Activated CD8-positive, alpha-beta T cell treated with anti-CD3 and anti-CD28 coated beads, Interleukin-2, amount 10 ng/mL, durations not matched to agents 7 days and 5 days (primary cell): Measurements from ENCODE around the gene DPH7. TPM values are rescaled to one million over a fixed set of nuclear protein-coding genes. Genes with fewer than 3 reads are reported as not detected.
"Not testable (repeated sequence)": the region's sequence is repeated elsewhere in the genome, so short reads cannot be mapped to it uniquely, and the experiment has no call there.

Source experiments
- ATAC-seq: fragments of 150-1000 bp; cut with Tn5 transposase; one replicate; pipeline ENCODE4 v1.10.0; 2021; ENCODE audit warnings: moderate library complexity
- CTCF ChIA-PET: fragments of 350-600 bp; sonication (Branson Sonifier 250); formaldehyde crosslinking; loops from one replicate; lab custom pipeline; 2021; ENCODE audit warnings: antibody characterized with exemption; lab: Charles Lee
- POLR2A ChIA-PET: fragments of 350-600 bp; sonication (Branson Sonifier 250); formaldehyde crosslinking; loops from one replicate; lab custom pipeline; 2021; ENCODE audit warnings: antibody characterized with exemption; lab: Charles Lee
- DNase-seq: peaks from one replicate; pipeline ENCODE4 v3.0.0-alpha.2; 2020
- H3K27ac Mint-ChIP-seq: one replicate; pipeline ENCODE4 v1.8.0; 2021; ENCODE audit warnings: mild to moderate bottlenecking, mixed read lengths
- H3K27me3 Mint-ChIP-seq: one replicate; pipeline ENCODE4 v1.8.0; 2021; ENCODE audit warnings: low read depth, mixed read lengths
- H3K36me3 Mint-ChIP-seq: one replicate; pipeline ENCODE4 v1.8.0; 2021; ENCODE audit warnings: low read depth, mixed read lengths
- H3K4me1 Mint-ChIP-seq: one replicate; pipeline ENCODE4 v1.8.0; 2021; ENCODE audit warnings: low read depth, mixed read lengths
- H3K4me3 Mint-ChIP-seq: one replicate; pipeline ENCODE4 v1.8.0; 2021; ENCODE audit warnings: mild to moderate bottlenecking, mixed read lengths
- H3K9me3 Mint-ChIP-seq: one replicate; pipeline ENCODE4 v1.8.0; 2022; ENCODE audit warnings: mixed read lengths; ENCODE audit not compliant: insufficient read depth
- total RNA-seq, 2 experiments: library from RNA; stranded (reverse); gene quantifications; one replicate each; pipeline ENCODE4 v1.2.3, GENCODE V29; 2021

The DPH7 gene
- total RNA-seq, 2 experiments from 2014 or later = 36.8 to 37.1 TPM

DNA sequence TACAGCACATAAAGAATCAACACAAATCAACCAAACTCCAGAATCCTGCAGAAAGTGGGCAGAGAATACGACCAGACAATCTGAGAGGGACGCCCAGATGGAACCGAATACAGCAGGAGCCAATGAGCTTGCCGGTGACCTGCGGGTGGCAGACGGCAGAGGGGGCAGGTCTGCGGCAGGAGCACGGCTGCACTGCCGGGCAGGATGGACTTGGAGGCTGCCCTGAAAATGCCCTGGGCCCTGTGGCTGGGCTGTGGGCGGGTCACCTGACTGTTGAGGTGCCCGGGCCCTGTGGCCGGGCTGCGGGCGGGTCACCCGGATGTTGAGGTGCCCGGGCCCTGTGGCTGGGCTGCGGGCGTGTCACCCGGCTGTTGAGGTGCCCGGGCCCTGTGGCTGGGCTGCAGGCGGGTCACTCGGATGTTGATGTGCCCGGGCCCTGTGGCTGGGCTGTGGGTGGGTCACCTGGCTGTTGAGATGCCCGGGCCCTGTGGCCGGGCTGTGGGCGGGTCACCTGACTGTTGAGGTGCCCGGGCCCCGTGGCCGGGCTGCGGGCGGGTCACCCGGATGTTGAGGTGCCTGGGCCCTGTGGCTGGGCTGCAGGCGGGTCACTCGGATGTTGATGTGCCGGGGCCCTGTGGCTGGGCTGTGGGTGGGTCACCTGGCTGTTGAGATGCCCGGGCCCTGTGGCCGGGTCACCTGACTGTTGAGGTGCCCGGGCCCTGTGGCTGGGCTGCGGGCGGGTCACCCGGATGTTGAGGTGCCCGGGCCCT, 64.7 kb downstream of the DPH7 start:
- CTCF ChIA-PET, H3K4me1 Mint-ChIP-seq, POLR2A ChIA-PET, DNase-seq, H3K36me3 Mint-ChIP-seq, H3K9me3 Mint-ChIP-seq, H3K4me3 Mint-ChIP-seq, H3K27me3 Mint-ChIP-seq, ATAC-seq, H3K27ac Mint-ChIP-seq: not testable (repeated sequence)

DNA sequence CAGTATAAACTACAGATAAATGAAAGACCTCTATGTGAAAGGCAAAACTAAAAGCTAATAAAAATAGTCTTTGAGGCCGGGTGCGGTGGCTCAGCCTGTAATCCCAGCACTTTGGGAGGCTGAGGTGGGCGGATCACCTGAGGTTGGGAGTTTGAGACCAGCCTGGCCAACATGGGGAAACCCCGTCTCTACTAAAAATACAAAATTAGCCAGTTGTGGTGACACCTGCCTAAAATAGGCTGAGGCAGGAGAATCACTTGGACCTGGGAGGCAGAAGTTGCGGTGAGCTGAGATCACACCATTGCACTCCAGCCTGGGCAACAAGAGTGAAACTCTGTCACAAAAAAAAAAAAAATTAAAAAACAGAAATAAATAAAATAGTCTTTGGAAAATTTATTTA, 65.6 kb downstream of the DPH7 start:
- ATAC-seq, H3K4me3 Mint-ChIP-seq, DNase-seq, H3K9me3 Mint-ChIP-seq, H3K27ac Mint-ChIP-seq, H3K36me3 Mint-ChIP-seq, H3K4me1 Mint-ChIP-seq, H3K27me3 Mint-ChIP-seq, CTCF ChIA-PET, POLR2A ChIA-PET: not testable (repeated sequence)

DNA sequence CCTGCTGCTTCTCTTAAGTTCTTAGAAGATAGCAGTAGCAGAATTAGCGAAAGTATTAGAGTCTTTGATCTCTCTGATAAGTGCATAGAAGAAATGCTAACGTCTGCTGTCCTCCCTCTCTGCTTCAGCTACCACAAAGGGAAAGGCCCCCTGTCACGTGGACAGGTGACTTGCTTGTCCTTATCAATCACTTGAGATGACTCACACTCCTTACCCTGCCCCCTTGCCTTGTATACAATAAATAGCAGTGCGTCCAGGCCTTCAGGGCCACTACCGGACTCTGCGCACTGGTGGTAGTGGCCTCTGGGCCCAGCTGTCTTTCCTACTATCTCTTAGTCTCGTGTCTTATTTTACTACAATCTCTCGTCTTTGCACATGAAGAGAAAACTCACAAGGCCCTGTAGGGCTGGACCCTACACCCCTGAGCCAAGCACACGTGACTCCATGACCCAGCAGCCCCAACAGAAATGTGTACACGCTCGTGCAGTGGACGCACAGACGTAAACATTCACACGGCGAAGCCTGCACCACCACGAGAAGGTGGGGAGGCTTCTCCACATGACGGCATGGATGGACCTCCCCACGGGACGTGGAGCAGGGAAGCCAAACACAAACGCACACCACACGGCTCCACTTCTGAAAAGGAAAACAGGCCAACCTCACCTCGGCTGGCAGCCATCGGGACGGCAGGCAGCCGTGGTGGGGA, 66.8 kb downstream of the DPH7 start:
- ATAC-seq (no peak), DNase-seq (no peak)
- H3K9me3 Mint-ChIP-seq = no peaks in the 10 kb centered on the region
- POLR2A ChIA-PET = no interaction called here
- peaks cover 4% of the 10 kb centered on the region for H3K4me1 Mint-ChIP-seq
- no peak overlapping the region for H3K4me3 Mint-ChIP-seq
- H3K27ac Mint-ChIP-seq = no peak overlapping the region
- CTCF ChIA-PET = no interaction called here
- no peaks in the 10 kb centered on the region for H3K36me3 Mint-ChIP-seq
- H3K27me3 Mint-ChIP-seq = no peaks in the 10 kb centered on the region

DNA sequence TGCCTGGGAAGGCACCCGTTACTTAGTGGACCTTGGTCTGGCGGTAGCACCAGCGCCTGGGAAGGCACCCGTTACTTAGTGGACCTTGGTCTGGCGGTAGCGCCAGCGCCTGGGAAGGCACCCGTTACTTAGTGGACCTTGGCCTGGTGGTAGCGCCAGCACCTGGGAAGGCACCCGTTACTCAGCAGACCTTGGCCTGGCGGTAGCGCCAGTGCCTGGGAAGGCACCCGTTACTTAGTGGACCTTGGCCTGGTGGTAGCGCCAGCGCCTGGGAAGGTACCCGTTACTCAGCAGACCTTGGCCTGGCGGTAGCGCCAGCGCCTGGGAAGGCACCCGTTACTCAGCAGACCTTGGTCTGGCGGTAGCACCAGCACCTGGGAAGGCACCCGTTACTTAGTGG, 67.6 kb downstream of the DPH7 start:
- H3K27ac Mint-ChIP-seq, ATAC-seq, POLR2A ChIA-PET, H3K4me1 Mint-ChIP-seq, DNase-seq, H3K36me3 Mint-ChIP-seq, CTCF ChIA-PET, H3K9me3 Mint-ChIP-seq, H3K27me3 Mint-ChIP-seq, H3K4me3 Mint-ChIP-seq: not testable (repeated sequence)

DNA sequence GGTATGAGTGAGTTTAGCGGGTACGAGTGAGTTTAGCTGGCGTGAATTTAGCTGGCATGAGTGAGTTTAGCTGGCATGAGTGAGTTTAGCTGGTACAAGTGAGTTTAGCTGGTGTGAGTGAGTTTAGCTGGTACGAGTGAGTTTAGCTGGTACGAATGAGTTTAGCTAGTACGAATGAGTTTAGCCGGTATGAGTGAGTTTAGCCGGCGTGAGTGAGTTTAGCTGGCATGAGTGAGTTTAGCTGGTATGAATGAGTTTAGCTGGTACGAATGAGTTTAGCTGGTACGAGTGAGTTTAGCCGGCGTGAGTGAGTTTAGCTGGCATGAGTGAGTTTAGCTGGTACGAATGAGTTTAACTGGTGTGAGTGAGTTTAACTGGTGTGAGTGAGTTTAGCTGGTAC, 69.5 kb downstream of the DPH7 start:
- no peaks in the 10 kb centered on the region for H3K9me3 Mint-ChIP-seq
- CTCF ChIA-PET = interaction anchor here (0.9 to 1.0 kb wide), 3 partner anchors 14 to 32 kb away, joined by 3 read pairs; no protein-coding TSS in a partner anchor
- no peak for ATAC-seq
- H3K27me3 Mint-ChIP-seq = no peaks in the 10 kb centered on the region
- H3K27ac Mint-ChIP-seq = no peak overlapping the region
- DNase-seq = no peak
- H3K36me3 Mint-ChIP-seq = no peaks in the 10 kb centered on the region
- H3K4me1 Mint-ChIP-seq = peaks cover 4% of the 10 kb centered on the region
- POLR2A ChIA-PET = no interaction called here
- no peak overlapping the region for H3K4me3 Mint-ChIP-seq

DNA sequence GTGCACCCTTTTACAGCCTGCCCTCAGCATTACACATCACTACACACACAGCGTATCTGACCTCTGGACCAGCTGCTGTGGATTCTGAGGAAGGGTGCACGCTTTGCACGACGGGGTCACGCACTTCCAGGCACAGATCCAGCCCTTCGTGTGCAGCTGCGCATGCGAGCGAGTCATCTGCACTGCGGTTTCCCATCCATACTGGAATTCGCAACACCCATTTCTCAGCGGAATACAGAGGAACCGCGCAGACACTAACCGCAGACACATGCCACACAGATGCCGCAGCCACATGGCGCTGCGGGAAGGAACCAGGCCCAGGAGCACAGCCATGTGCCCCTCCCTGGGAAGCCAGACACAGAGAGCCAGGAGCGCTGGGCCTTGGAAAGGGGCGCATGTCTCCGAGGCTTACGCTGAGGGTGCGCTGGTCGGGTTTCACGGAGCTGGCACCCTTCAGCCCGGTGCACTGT, 72.0 kb downstream of the DPH7 start:
- DNase-seq (no peak), ATAC-seq (no peak)
- Mint-ChIP-seq H3K4me3 (no peak overlapping the region), H3K9me3 (peaks cover 5% of the 10 kb centered on the region), H3K4me1 (peaks cover 4% of the 10 kb centered on the region), H3K27ac (no peak overlapping the region), H3K36me3 (peaks cover 5% of the 10 kb centered on the region), H3K27me3 (no peaks in the 10 kb centered on the region)
- ChIA-PET CTCF (no interaction called here), POLR2A (no interaction called here)

DNA sequence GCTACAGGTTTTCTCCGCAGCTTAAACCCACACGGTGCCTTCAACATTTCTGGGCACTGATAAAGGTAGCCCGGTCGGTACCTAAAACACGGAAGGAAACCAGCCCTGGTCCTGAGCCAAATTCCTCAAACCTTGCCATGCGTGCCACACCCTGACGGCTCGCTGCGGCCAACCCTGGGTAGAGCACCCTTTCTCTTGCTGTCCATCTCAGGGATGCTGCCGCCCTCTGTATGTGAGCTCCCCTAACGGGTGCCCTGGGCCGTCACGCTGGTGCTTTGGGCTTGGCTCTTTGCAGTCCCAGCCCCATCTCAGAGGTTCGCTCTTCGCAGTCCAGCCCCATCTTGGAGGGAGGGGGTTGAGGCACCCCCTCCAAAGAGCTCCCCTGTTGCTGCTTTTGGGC, 72.5 kb downstream of the DPH7 start:
- ChIA-PET POLR2A (no interaction called here), CTCF (no interaction called here)
- no peaks in the 10 kb centered on the region for H3K27me3 Mint-ChIP-seq
- H3K4me3 Mint-ChIP-seq = no peak overlapping the region
- H3K9me3 Mint-ChIP-seq = peaks cover 5% of the 10 kb centered on the region
- DNase-seq = no peak
- no peak overlapping the region for H3K27ac Mint-ChIP-seq
- peaks cover 4% of the 10 kb centered on the region for H3K4me1 Mint-ChIP-seq
- ATAC-seq = no peak
- H3K36me3 Mint-ChIP-seq = peaks cover 8% of the 10 kb centered on the region

DNA sequence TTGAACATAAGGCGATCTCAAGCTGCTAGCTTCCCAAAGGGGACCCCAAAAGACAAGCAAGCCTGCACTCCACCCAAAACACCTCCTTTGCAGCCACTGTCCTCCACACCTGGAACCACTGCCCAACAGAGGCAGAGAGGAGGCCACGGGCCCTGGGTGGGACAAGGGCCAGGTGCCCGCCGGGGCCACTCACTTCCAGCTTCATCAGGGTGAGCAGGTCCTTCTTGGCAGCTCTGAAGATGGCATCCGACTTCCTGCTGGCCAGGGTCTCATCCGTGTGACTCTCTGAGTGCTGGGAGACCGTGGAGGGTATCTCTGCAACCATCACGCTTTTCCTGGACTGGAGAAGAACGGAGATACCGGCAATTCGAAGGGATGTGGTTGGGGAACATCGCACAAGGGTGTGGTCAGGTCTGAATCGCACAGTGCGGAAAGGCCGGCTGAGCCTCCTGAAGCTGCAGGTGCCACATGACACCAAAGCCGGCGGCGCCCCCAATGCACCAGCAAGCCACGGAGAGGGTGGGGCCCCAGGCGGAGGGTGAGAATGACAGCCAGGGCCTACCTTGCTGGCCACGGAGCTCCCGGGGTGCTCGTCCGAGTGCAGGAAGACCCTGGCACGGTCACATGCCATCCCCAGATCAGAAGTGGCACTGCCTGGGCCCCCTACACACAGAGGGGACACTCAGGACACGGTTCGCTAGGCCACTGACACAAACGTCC, 73.1 kb downstream of the DPH7 start:
- peaks cover 4% of the 10 kb centered on the region for H3K4me1 Mint-ChIP-seq
- ChIA-PET CTCF (interaction anchor here (1.0 kb wide), 1 partner anchor 22 kb away, joined by 3 read pairs; no protein-coding TSS in a partner anchor), POLR2A (no interaction called here)
- H3K4me3 Mint-ChIP-seq = no peak overlapping the region
- peaks cover 8% of the 10 kb centered on the region for H3K36me3 Mint-ChIP-seq
- no peaks in the 10 kb centered on the region for H3K27me3 Mint-ChIP-seq
- ATAC-seq (no peak), DNase-seq (no peak)
- H3K27ac Mint-ChIP-seq = no peak overlapping the region
- H3K9me3 Mint-ChIP-seq = peaks cover 5% of the 10 kb centered on the region

Other genes with a start within 250 kb of the DPH7 start
- 10 to 100 TPM in 1 of 2 experiments, 1 to 10 TPM in 1; 10.0 to 10.9 TPM for gene EXD3, start 155.8 kb downstream of the DPH7 start, total RNA-seq
- gene NOXA1, start 155.5 kb downstream of the DPH7 start, total RNA-seq = under 1 TPM; 0.52 to 0.58 TPM
- not detected for gene ENTPD8, start 137.6 kb downstream of the DPH7 start, total RNA-seq
- gene NSMF, start 119.6 kb downstream of the DPH7 start, total RNA-seq = 10 to 100 TPM; 55.0 to 59.0 TPM
- 1 to 10 TPM; 3.4 to 3.7 TPM for gene PNPLA7, start 28.5 kb downstream of the DPH7 start, total RNA-seq
- 10 to 100 TPM; 51.4 to 55.5 TPM for gene MRPL41, start 27.0 kb downstream of the DPH7 start, total RNA-seq
- 10 to 100 TPM; 35.4 to 38.3 TPM for gene ZMYND19, start 11.6 kb upstream of the DPH7 start, total RNA-seq
- 10 to 100 TPM; 42.3 to 45.1 TPM for gene ARRDC1, start 26.8 kb upstream of the DPH7 start, total RNA-seq
- gene EHMT1, start 40.1 kb upstream of the DPH7 start, total RNA-seq = 100 to 1,000 TPM; 112 to 115 TPM